GM06990 (cell line): ENCODE measurements around the gene SPRYD3.

Source experiments
- DNase-seq: peaks from one replicate; pipeline ENCODE4 v3.0.0-alpha.2; 2011; ENCODE audit not compliant: insufficient read length; ENCODE audit errors: extremely low read depth
- H3K27me3 ChIP-seq: replicated peaks from 2 replicates; pipeline ENCODE4 v1.6.0; 2011; ENCODE audit warnings: low read length; ENCODE audit not compliant: control insufficient read depth, insufficient read depth
- H3K36me3 ChIP-seq: 2 replicates; pipeline ENCODE4 v1.5.1; 2011; ENCODE audit warnings: low read length; ENCODE audit not compliant: control insufficient read depth, insufficient read depth
- H3K4me3 ChIP-seq: replicated peaks from 2 replicates; pipeline ENCODE4 v1.5.1; 2011; ENCODE audit warnings: low read depth, mild to moderate bottlenecking, control low read depth, low read length
- CTCF ChIP-seq: IDR thresholded peaks from 2 replicates; pipeline ENCODE4 v1.5.1; 2011; ENCODE audit warnings: low read length, control low read depth, mild to moderate bottlenecking, inconsistent platforms; ENCODE audit not compliant: insufficient read depth, poor library complexity, severe bottlenecking

Gene SPRYD3

GRCh38 chr12:53045696-53046045 lies 33.5 kb downstream of the SPRYD3 start:
- Histone ChIP-seq H3K36me3 (no peaks in the 10 kb centered on the region; the same call in 1 of the 2 replicates), H3K27me3 (peaks cover 3% of the 10 kb centered on the region), H3K4me3 (no peak overlapping the region)
- no peak for DNase-seq
- no peak for TF ChIP-seq CTCF

DNA sequence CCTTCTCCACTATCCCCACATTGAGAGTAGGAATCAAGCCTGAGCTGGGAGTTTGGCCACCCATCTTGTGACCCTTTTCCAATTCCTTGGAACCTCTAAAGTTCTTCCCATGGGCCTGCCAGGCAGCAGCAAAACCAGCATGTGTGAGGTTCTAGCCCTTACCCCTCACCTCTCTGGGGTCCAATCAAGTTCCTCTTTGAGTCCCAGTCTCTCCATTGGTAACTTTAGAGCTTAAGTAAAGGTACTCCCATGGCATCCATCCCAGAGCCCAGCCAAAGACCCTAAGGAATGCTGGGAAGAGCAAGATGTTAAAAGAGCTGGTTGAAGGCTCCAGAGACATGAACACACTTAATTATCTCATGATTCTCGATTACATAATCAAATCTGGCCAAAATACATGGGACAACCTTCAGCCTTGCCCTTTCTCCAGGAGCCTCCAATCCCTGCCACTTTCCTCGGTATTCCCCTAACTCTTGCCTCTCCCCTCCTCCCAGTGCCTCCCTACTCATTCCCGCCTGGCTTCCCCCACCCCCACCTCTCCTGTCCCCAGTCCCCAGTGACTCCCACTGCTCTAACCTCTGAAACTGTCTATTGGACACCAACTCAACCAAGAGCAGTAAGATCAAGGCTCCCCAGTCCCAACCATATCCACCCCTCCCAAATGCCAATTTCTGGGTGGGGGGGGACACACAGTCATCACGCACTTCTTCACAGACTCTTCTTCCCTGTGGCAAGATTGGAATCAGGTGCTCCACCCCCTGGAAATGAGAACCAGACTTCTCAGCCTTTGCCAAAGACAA lies 34.1 kb downstream of the SPRYD3 start:
- no peak overlapping the region for H3K4me3 ChIP-seq
- DNase-seq = no peak
- TF ChIP-seq CTCF = no peak

DNA sequence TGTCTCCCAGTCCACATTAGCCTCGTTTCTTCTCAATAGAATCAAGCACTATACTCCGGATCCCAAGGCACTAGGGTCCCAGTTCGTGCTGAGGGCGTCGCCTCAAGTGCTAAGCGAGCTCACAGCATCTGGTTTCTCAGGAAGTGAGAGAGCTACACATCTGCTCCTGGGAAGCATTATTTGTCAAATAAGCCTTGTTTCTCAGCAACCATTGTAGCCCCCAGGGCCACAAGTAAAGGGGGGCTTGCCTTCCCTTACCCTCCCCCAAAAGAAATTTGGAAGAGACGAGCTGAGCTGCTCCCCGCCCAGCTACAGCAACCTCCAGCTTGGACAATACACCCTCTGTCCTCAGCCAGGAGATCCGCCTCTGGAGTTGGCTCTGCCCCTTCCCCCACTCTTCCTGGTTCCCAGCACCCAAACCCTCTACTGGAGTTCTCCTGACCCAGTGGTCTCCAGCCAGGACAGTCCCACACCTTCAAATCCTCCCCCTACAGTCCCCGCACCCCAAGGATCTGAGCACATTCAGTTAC lies 35.1 kb downstream of the SPRYD3 start:
- H3K36me3 ChIP-seq = peaks cover 6% of the 10 kb centered on the region
- no peak for TF ChIP-seq CTCF
- DNase-seq = no peak
- H3K27me3 ChIP-seq = peaks cover 3% of the 10 kb centered on the region
- no peak overlapping the region for H3K4me3 ChIP-seq

More for the DNA sequence above, 34.1 kb downstream of the SPRYD3 start:
- Histone ChIP-seq H3K36me3 (no peaks in the 10 kb centered on the region; the same call in 1 of the 2 replicates), H3K27me3 (peaks cover 3% of the 10 kb centered on the region)

DNA sequence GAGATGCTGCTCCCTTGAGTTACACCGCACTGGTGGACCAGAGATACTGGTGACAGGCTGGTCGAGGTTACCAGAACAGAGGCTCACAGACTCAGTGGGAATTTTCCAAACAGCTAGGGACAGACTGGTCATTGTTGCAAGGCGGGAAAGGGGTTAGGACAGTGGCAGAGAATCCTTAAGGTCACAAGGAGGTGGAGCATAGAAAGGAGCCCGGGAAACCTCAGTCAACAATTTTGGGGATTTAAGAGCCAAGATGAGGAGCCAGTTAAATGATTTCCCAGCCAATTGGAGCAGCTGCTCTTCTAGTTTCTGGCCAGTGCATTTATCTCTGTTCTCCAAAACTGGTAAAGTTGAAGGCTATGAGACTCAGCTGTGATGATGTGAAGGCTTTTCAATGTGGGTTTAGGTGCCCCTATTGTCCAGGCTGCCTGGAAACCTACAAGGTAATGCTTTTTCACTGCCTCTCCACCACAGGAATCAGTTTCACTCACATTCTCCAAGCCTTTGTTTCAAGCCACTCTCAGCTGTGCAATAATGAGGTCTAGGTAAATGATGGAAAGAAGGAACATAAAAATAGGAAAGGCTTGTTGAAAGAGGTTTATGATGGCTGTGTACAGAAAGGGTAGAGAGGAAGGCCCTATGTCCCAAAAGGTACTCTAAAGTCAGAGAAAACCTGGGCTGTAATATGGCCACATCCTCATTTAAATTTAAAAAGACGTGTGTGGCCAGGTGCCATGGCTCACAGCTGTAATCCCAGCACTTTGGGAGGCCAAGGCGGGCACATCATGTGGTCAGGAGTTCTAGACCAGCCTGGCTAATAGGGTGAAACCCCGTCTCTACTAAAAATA lies 36.4 kb downstream of the SPRYD3 start:
- Histone ChIP-seq H3K27me3 (peaks cover 3% of the 10 kb centered on the region), H3K4me3 (no peak overlapping the region), H3K36me3 (peaks cover 11% of the 10 kb centered on the region)
- no peak for TF ChIP-seq CTCF
- no peak for DNase-seq

- no peak overlapping the region for H3K4me3 ChIP-seq
- TF ChIP-seq CTCF = no peak
- peaks cover 26% of the 10 kb centered on the region for H3K36me3 ChIP-seq
- H3K27me3 ChIP-seq = no peaks in the 10 kb centered on the region
- no peak for DNase-seq
Observed at GRCh38 chr12:53039851-53040250, 39.3 kb downstream of the SPRYD3 start.
